T47D (cell line): ENCODE results near the gene SORCS3.

ENCODE experiments used
- DNase-seq, 2 experiments: peaks; one replicate each; pipeline versions ENCODE4 v3.0.0 to v3.0.0-alpha.2; 2011 to 2012; ENCODE audit warnings: low read depth in 1 of 2, low spot score in 1 of 2
- JUND ChIP-seq: IDR thresholded peaks from 2 replicates; pipeline ENCODE4 v1.6.1; 2012; ENCODE audit warnings: low read depth
- in situ Hi-C: cut with HindIII; loops from 2 replicates; pipeline ENCODE4 v1.10.0; 2016; ENCODE audit warnings: low sequenced_read_pairs, low pct_unique_long_range_greater_than_20kb

SORCS3 gene

GRCh38 chr10:105121743-105122142, 480.7 kb downstream of the SORCS3 start:
- no peak for TF ChIP-seq JUND
- DNase-seq, result no peak
- in situ Hi-C loops, result no loop called here

- no peak for DNase-seq
- no peak for TF ChIP-seq JUND
- in situ Hi-C loops, result no loop called here
Measured at GRCh38 chr10:105128111-105128510, 487.0 kb downstream of the SORCS3 start.

- no peak for DNase-seq
- in situ Hi-C loops, result no loop called here
- TF ChIP-seq JUND, result no peak
Measured at GRCh38 chr10:105138358-105138757, 497.3 kb downstream of the SORCS3 start.

GRCh38 chr10:105139363-105139896, 498.3 kb downstream of the SORCS3 start:
- in situ Hi-C loops, result no loop called here

GRCh38 chr10:105140600-105140999, 499.5 kb downstream of the SORCS3 start:
- DNase-seq, result no peak
- no peak for TF ChIP-seq JUND
- in situ Hi-C loops, result no loop called here

More at GRCh38 chr10:105139363-105139896, 498.3 kb downstream of the SORCS3 start:
- DNase-seq, result no peak
- TF ChIP-seq JUND, result no peak

GRCh38 chr10:105145711-105146110, 504.6 kb downstream of the SORCS3 start:
- in situ Hi-C loops, result no loop called here
- no peak for DNase-seq
- no peak for TF ChIP-seq JUND

GRCh38 chr10:105146436-105146835, 505.3 kb downstream of the SORCS3 start:
- no peak for TF ChIP-seq JUND
- in situ Hi-C loops, result no loop called here
- DNase-seq, result no peak

- TF ChIP-seq JUND, result no peak
- no peak for DNase-seq
- in situ Hi-C loops, result no loop called here
Measured at GRCh38 chr10:105148456-105148855, 507.4 kb downstream of the SORCS3 start.

GRCh38 chr10:105148921-105149320, 507.8 kb downstream of the SORCS3 start:
- in situ Hi-C loops, result no loop called here
- DNase-seq, result no peak
- TF ChIP-seq JUND, result no peak

GRCh38 chr10:105149371-105149891, 508.3 kb downstream of the SORCS3 start:
- in situ Hi-C loops, result no loop called here
- DNase-seq, result no peak
- no peak for TF ChIP-seq JUND

GRCh38 chr10:105150259-105150880, 509.3 kb downstream of the SORCS3 start:
- no peak for DNase-seq
- TF ChIP-seq JUND, result no peak
- in situ Hi-C loops, result no loop called here

- DNase-seq, result no peak
- no peak for TF ChIP-seq JUND
- in situ Hi-C loops, result no loop called here
Measured at GRCh38 chr10:105154736-105155135, 513.6 kb downstream of the SORCS3 start.

GRCh38 chr10:105159268-105159667, 518.2 kb downstream of the SORCS3 start:
- in situ Hi-C loops, result no loop called here
- no peak for DNase-seq
- TF ChIP-seq JUND, result no peak

- in situ Hi-C loops, result no loop called here
- no peak for TF ChIP-seq JUND
- no peak for DNase-seq
Measured at GRCh38 chr10:105161149-105161548, 520.1 kb downstream of the SORCS3 start.
